Peyer's patch (tissue), 4 donors: ENCODE results near the gene CELSR3.

Source experiments
- CTCF ChIP-seq, 6 experiments: fragments of 450-650 bp in 4 of 6; fragments of 200-600 bp in 2 of 6; sonication (generic) in 1 of 6; IDR thresholded peaks; one replicate each; pipeline ENCODE4 v1.5.1; 2017 to 2019; ENCODE audit warnings: antibody characterized with exemption in 6 of 6, mild to moderate bottlenecking in 3 of 6, moderate library complexity in 1 of 6
- POLR2A ChIP-seq, 2 donors: fragments of 450-650 bp; IDR thresholded peaks; one replicate each; pipeline ENCODE4 v1.5.1; 2017; ENCODE audit warnings: antibody characterized with exemption in 2 of 2, mild to moderate bottlenecking in 2 of 2, moderate library complexity in 2 of 2

- no peak for TF ChIP-seq CTCF (IDR thresholded peaks at IDR 0.05)
- TF ChIP-seq POLR2A (IDR thresholded peaks at IDR 0.05), result no peak
Observed at GRCh38 chr3:48612309-48612708, 50.4 kb downstream of the CELSR3 start.
